Tibial artery (tissue), 4 donors: Measurements from ENCODE around the gene TBX6.

Experiments
- DNase-seq, 2 donors: peaks; one replicate each; pipeline ENCODE4 v3.0.0-alpha.2; 2019
- H3K27ac ChIP-seq, 2 donors: fragments of 200-600 bp; sonication (generic) in 1 of 2; 1 replicate in 1 of 2; 2 replicates in 1 of 2; pipeline ENCODE4 v1.5.1; 2018 to 2019; ENCODE audit warnings: mild to moderate bottlenecking in 1 of 2
- H3K27me3 ChIP-seq, 2 donors: fragments of 200-600 bp; sonication (generic) in 1 of 2; one replicate each; pipeline versions ENCODE4 v1.5.1 to v1.6.0; 2016 to 2019
- H3K36me3 ChIP-seq, 3 donors: fragments of 200-600 bp; sonication (generic) in 2 of 3; one replicate each; pipeline ENCODE4 v1.5.1; 2016 to 2019; ENCODE audit warnings: mild to moderate bottlenecking in 2 of 3
- H3K4me1 ChIP-seq, 4 donors: fragments of 200-600 bp; sonication (generic) in 2 of 4; 1 replicate in 3 of 4; 2 replicates in 1 of 4; pipeline ENCODE4 v1.5.1; 2016 to 2019
- H3K4me3 ChIP-seq, 2 donors: fragments of 200-600 bp; sonication (generic) in 1 of 2; 1 replicate in 1 of 2; 2 replicates in 1 of 2; pipeline ENCODE4 v1.5.1; 2018 to 2019; ENCODE audit warnings: mild to moderate bottlenecking in 2 of 2
- H3K9me3 ChIP-seq, 3 donors: fragments of 200-600 bp; sonication (generic) in 1 of 3; one replicate each; pipeline ENCODE4 v1.5.1; 2016 to 2019
- intact Hi-C: fragments of 100-400 bp; cut with DNase I; formaldehyde crosslinking; loops from one replicate; pipeline ENCODE4 v1.15.0; 2023; ENCODE audit warnings: low total_unique reads
- TF ChIP-seq, protein P1 (sequence below), 2 experiments: fragments of 200-600 bp in 1 of 2; fragments of 450-650 bp in 1 of 2; IDR thresholded peaks; one replicate each; pipeline ENCODE4 v1.5.1; 2017 to 2019; ENCODE audit warnings: antibody characterized with exemption in 2 of 2, mild to moderate bottlenecking in 1 of 2, moderate library complexity in 1 of 2

TBX6 gene

DNA sequence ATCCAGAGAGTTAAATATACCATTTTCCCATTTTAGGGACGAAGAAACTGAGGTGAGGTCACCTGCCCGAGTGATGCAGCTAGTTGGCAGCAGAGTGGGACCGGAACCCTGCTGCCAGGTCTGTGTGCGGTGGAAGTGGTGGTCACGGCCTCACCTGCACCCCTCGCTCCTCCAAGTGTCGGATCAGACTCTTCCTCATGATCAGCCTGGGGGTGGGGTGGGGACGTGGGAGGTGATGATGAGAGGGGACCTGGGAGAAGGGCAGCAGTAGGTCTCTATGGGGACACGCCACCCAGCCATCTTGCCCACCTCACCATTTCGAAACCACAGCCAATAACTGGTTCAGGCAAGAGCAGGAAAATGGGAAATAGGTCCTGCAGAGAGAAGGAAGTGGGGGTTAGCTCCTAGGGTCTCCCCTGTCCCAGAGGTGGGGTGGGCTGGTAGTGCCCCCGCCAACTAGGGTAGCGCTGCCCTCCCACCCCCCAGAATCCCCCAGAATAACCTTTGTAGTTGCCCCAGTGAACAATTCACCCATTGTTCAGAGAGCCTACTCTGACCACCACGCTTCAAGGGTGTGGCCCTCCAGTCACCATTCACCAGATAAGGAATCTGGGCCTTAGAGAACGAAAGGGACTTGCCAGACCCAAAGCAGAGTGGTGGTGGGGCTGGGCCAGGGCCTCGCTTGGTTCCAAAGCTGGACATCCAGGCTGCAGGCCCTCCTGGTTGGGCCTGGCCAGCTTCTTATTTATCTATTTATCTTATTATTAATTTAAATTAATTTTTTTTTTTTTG is 16.5 kb upstream of the TBX6 start:
- Histone ChIP-seq H3K4me1 (peaks cover 0 to 3% (median 0%) of the 10 kb centered on the region in 4 donors), H3K9me3 (no peaks in the 10 kb centered on the region), H3K27ac (no peak overlapping the region), H3K36me3 (peaks cover 33 to 84% (median 72%) of the 10 kb centered on the region in 3 donors), H3K27me3 (no peaks in the 10 kb centered on the region), H3K4me3 (no peak overlapping the region)
- no peak for DNase-seq
- intact Hi-C loops, result no loop called here
- TF ChIP-seq, protein P1, sequence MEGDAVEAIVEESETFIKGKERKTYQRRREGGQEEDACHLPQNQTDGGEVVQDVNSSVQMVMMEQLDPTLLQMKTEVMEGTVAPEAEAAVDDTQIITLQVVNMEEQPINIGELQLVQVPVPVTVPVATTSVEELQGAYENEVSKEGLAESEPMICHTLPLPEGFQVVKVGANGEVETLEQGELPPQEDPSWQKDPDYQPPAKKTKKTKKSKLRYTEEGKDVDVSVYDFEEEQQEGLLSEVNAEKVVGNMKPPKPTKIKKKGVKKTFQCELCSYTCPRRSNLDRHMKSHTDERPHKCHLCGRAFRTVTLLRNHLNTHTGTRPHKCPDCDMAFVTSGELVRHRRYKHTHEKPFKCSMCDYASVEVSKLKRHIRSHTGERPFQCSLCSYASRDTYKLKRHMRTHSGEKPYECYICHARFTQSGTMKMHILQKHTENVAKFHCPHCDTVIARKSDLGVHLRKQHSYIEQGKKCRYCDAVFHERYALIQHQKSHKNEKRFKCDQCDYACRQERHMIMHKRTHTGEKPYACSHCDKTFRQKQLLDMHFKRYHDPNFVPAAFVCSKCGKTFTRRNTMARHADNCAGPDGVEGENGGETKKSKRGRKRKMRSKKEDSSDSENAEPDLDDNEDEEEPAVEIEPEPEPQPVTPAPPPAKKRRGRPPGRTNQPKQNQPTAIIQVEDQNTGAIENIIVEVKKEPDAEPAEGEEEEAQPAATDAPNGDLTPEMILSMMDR (IDR thresholded peaks at IDR 0.05), result no peak

DNA sequence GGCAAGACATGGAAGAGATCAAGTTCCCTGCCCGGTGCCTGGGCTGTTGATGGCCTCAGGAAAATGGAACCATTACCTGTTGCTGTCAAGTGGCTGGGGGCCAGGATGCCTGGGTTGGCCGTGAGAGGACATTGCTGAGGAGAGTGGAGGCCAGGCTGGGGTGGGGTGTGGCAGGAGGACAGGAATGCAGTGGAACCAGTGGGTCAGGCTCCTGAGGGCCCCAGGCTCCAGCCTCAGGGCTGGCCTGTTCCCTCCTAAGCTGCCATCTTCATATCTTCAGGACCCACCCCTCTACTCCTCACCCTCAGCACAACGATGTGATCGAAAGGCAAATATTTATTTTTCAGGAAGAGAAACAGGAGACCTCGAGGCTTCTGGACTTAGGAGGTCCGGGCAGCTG is 12.8 kb upstream of the TBX6 start:
- Histone ChIP-seq H3K27ac (no peak overlapping the region), H3K36me3 (peaks cover 15 to 47% (median 39%) of the 10 kb centered on the region in 3 donors), H3K27me3 (no peaks in the 10 kb centered on the region), H3K4me3 (no peak overlapping the region), H3K9me3 (no peaks in the 10 kb centered on the region), H3K4me1 (no peaks in the 10 kb centered on the region)
- intact Hi-C loops, result no loop called here
- TF ChIP-seq, protein P1 (IDR thresholded peaks at IDR 0.05), result no peak
- DNase-seq, result no peak

DNA sequence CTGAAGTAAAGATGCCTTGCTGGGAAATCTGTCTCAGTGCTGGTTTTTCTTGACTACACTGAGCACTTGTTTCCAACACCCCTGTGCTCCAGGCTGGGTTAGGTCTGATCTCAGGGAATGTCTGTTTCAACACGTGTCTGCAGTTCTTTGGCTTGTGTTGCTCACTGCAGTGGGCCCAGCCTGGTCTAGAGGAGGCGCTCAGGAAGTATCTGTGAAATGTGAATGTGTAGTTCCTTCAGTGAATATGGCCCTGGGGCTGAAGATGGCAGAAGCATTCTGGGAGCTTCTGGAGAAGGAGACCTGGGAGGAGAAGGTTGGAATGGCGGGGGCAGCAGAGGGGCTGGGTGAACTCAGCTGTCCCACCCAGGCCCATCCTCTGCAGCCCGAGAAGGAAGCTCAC is 12.4 kb upstream of the TBX6 start:
- no peaks in the 10 kb centered on the region for H3K9me3 ChIP-seq
- H3K4me1 ChIP-seq, result no peaks in the 10 kb centered on the region
- no peak overlapping the region for H3K4me3 ChIP-seq
- H3K36me3 ChIP-seq, result peaks cover 15 to 44% (median 39%) of the 10 kb centered on the region in 3 donors
- TF ChIP-seq, protein P1 (IDR thresholded peaks at IDR 0.05), result no peak
- no peak overlapping the region for H3K27ac ChIP-seq
- H3K27me3 ChIP-seq, result no peaks in the 10 kb centered on the region
- no peak for DNase-seq
- intact Hi-C loops, result no loop called here

DNA sequence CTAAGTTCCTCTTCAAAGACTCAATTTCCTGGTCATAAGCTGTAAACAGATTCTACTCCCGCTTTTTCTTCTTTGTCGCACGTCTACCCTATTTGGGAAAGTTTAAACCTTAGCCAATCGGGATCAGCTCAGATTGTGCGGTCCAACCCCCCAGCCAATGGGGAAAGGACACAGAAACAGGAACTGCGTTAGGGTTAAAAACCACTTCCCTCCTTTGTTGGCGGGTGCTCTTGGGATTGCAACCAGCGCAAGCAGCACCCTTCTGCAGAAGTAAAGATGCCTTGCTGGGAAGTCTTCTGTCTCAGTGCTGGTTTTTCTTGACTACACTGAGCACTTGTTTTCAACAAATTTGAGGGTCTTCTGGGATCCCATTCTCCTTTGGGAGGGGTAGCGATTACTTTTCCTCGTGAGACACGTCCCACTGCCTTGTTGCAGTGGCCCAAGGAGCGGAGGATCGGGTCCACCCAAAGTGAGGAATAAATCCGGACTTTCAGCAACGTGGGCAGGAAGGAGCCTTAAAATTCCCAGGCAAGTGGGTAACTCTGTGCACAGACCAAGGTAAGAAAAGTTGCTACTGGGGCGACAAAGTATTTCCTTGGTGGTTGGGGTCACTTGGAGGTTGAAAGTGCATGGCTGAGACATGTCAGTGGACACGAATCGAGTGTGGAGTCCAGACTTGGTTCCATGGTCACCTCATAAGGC is 5.3 kb upstream of the TBX6 start:
- TF ChIP-seq, protein P1 (IDR thresholded peaks at IDR 0.05), result no peak
- H3K27ac ChIP-seq, result peak overlapping the region; percentile 94 to 98
- peaks cover 11 to 23% (median 16%) of the 10 kb centered on the region in 3 donors for H3K36me3 ChIP-seq
- H3K27me3 ChIP-seq, result no peaks in the 10 kb centered on the region
- H3K9me3 ChIP-seq, result peaks cover 0 to 9% (median 0%) of the 10 kb centered on the region in 3 donors
- H3K4me1 ChIP-seq, result peaks cover 0 to 40% (median 28%) of the 10 kb centered on the region in 4 donors
- intact Hi-C loops, result loop anchor here (1.0 kb wide), 1 partner anchor 26 kb away; the partner anchor contains the start of gene MAPK3
- DNase-seq, result no peak
- peak overlapping the region; percentile 82 to 90 for H3K4me3 ChIP-seq

DNA sequence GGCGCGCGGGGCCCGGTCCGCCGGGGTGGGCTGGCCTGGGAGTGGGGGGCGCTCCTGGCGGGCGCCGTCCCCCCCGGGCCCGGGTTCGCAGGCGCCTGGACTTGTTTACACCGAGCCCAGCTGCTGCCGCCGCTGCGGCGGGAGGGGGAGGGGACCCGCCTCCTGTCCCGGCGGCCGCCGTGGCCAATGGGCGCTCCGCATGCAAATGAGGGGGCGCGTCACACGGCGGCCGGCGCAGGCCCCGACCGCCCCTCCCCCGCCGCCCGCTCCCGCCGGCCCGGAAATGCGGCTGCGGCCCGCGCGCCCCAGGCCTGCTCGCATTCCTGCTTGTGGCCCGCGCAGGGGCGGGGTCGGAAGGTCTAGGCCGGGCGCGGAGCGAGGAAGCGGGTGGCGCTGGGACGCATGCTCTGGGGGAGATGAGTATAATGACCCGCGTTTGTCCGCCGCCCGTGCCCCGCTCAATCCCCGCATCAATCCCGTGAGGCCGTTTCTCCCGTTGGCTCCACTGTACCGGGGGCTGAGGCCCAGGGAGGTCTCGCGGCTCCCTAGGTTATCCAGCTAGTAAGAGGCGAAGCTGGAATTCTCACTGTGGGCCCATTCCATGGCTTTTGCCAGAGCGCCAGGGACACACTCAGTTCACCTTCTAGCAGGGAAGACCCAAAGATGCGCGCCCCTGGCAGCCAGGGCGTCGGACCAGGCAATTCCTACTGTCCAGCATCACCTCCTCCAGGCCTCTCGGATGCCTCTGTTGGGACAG is 4.6 kb upstream of the TBX6 start, which contains the start of gene YPEL3:
Gene YPEL3 (minus strand): TSS at position 109 of the 757 bp plus-strand sequence. CDS start 731 bp downstream, outside the sequence.
- peak within 1 kb of the TSS; percentile 94 to 98 for H3K27ac ChIP-seq
- TF ChIP-seq, protein P1 (IDR thresholded peaks at IDR 0.05), result no peak
- H3K4me1 ChIP-seq, result peaks cover 0 to 45% (median 32%) of the 10 kb centered on the region in 4 donors
- DNase-seq, result peak; percentile 94 to 97
- H3K27me3 ChIP-seq, result no peaks in the 10 kb centered on the region
- H3K4me3 ChIP-seq, result peak within 1 kb of the TSS; percentile 82 to 90
- intact Hi-C loops, result loop anchor here (1.0 kb wide), 1 partner anchor 27 kb away; the partner anchor contains the start of gene MAPK3
- peaks cover 0 to 9% (median 0%) of the 10 kb centered on the region in 3 donors for H3K9me3 ChIP-seq
- H3K36me3 ChIP-seq, result peaks cover 11 to 23% (median 16%) of the 10 kb centered on the region in 3 donors
